K562 (cell line): ENCODE results near the gene CCDC27. TPM values are rescaled to one million over a fixed set of nuclear protein-coding genes. Genes with fewer than 3 reads are reported as not detected.

Source experiments
- BRCA1 ChIP-seq, 2 experiments: fragments of 450-650 bp in 1 of 2; sonication (generic) in 1 of 2; formaldehyde crosslinking in 1 of 2; IDR thresholded peaks; 2 replicates each; pipeline versions ENCODE4 v1.5.0 to v1.6.1; 2017 to 2020; ENCODE audit warnings: mild to moderate bottlenecking in 1 of 2, missing genetic modification reagents in 1 of 2
- COPS2 ChIP-seq: fragments of 450-650 bp; conservative IDR thresholded peaks from 2 replicates; pipeline ENCODE4 v1.6.1; 2016; ENCODE audit warnings: mild to moderate bottlenecking, moderate library complexity
- FOXP1 ChIP-seq: sonication (generic); formaldehyde crosslinking; IDR thresholded peaks from 2 replicates; pipeline ENCODE4 v1.8.0; 2022; ENCODE audit warnings: mild to moderate bottlenecking, missing genetic modification reagents
- HSF4 ChIP-seq: fragments of 250-450 bp; sonication (Bioruptor Pico); IDR thresholded peaks from 2 replicates; pipeline ENCODE4 v2.1.2; 2022; ENCODE audit warnings: mild to moderate bottlenecking, moderate library complexity, borderline replicate concordance
- NUFIP1 ChIP-seq: fragments of 450-650 bp; IDR thresholded peaks from 2 replicates; pipeline ENCODE4 v1.6.1; 2018; ENCODE audit not compliant: partially characterized antibody
- ZBTB49 ChIP-seq: sonication (generic); formaldehyde crosslinking; IDR thresholded peaks from 2 replicates; pipeline ENCODE4 v1.8.0; 2022; ENCODE audit warnings: missing genetic modification reagents, mild to moderate bottlenecking, borderline replicate concordance
- ZFP30 ChIP-seq: fragments of 250-450 bp; sonication (Bioruptor Pico); IDR thresholded peaks from 2 replicates; pipeline ENCODE4 v1.8.0; 2022; ENCODE audit warnings: moderate library complexity, mild to moderate bottlenecking, inconsistent platforms, borderline replicate concordance
- ZNF143 ChIP-seq: sonication (generic); formaldehyde crosslinking; IDR thresholded peaks from 2 replicates; pipeline ENCODE4 v1.9.0; 2022; ENCODE audit warnings: mild to moderate bottlenecking, missing genetic modification reagents
- ZNF583 ChIP-seq: fragments of 250-450 bp; sonication (Bioruptor Pico); IDR thresholded peaks from 2 replicates; pipeline ENCODE4 v1.4.0; 2020
- polyA plus RNA-seq, 8 experiments: library from polyadenylated mRNA; depleted of rRNA in 4 of 8; stranded (reverse) in 5 of 8; unstranded in 3 of 8; fragments of >200 nt; fragmentation: Nextera tagmentation in 2 of 8; fragmentation: Illumina TruSeq in 1 of 8; extraction: Ambion mirVana in 2 of 8; extraction: Trizol in 1 of 8; gene quantifications; 2 replicates each; pipeline versions ENCODE4 v1.2.1 to v1.2.3, GENCODE V29; 2011 to 2014; ENCODE audit warnings: inconsistent platforms in 1 of 8, missing spikeins in 1 of 8
- total RNA-seq, 7 experiments: library from RNA; depleted of rRNA in 6 of 7; stranded (reverse); fragments of >200 nt in 6 of 7; fragmentation: Illumina TruSeq in 2 of 7; extraction: Trizol in 2 of 7; gene quantifications; 2 replicates each; pipeline versions ENCODE4 v1.2.1 to v1.2.3, GENCODE V29; 2011 to 2021; ENCODE audit warnings: low replicate concordance in 1 of 7
- TF ChIP-seq, protein P1 (sequence below): IDR thresholded peaks from 2 replicates; pipeline ENCODE4 v1.6.1; 2016; ENCODE audit warnings: missing genetic modification characterization, missing compliant biosample characterization
- TF ChIP-seq, protein P2 (sequence below), 2 experiments: fragments of 450-650 bp in 1 of 2; sonication (generic) in 1 of 2; formaldehyde crosslinking in 1 of 2; IDR thresholded peaks; 2 replicates each; pipeline versions ENCODE4 v1.7.1 to v1.9.0; 2016 to 2022; ENCODE audit warnings: inconsistent platforms in 1 of 2, mild to moderate bottlenecking in 1 of 2, missing genetic modification reagents in 1 of 2
- TF ChIP-seq, protein P3 (sequence below): sonication (generic); formaldehyde crosslinking; IDR thresholded peaks from 2 replicates; pipeline ENCODE4 v1.5.0; 2020; ENCODE audit warnings: missing genetic modification reagents

CCDC27 gene
- total and polyA plus RNA-seq, 9 of the 15 experiments (the other 6 are each of a cell fraction or from before 2014, with no cell fraction given) = 0.01 to 0.04 TPM; not detected in 7

- TF ChIP-seq ZBTB49 (0 out of 2 replicates have a peak, but pooled peaks have one; percentile 81), ZFP30 (CRISPR knock-in tag) (no peak), ZNF583 (CRISPR knock-in tag) (peak; percentile 77; the same call in 1 of the 2 replicates), BRCA1 (IDR thresholded peaks at IDR 0.05) (no peak), BRCA1 (CRISPR knock-in tag; IDR thresholded peaks at IDR 0.05) (no peak), FOXP1 (CRISPR knock-in tag) (peak; percentile 91; the same call in 1 of the 2 replicates), HSF4 (peak; percentile 77), NUFIP1 (no peak), ZNF143 (CRISPR knock-in tag) (no peak), COPS2 (no peak)
- TF ChIP-seq, protein P1, sequence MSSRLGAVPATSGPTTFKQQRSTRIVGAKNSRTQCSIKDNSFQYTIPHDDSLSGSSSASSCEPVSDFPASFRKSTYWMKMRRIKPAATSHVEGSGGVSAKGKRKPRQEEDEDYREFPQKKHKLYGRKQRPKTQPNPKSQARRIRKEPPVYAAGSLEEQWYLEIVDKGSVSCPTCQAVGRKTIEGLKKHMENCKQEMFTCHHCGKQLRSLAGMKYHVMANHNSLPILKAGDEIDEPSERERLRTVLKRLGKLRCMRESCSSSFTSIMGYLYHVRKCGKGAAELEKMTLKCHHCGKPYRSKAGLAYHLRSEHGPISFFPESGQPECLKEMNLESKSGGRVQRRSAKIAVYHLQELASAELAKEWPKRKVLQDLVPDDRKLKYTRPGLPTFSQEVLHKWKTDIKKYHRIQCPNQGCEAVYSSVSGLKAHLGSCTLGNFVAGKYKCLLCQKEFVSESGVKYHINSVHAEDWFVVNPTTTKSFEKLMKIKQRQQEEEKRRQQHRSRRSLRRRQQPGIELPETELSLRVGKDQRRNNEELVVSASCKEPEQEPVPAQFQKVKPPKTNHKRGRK = no peak
- TF ChIP-seq, protein P2, sequence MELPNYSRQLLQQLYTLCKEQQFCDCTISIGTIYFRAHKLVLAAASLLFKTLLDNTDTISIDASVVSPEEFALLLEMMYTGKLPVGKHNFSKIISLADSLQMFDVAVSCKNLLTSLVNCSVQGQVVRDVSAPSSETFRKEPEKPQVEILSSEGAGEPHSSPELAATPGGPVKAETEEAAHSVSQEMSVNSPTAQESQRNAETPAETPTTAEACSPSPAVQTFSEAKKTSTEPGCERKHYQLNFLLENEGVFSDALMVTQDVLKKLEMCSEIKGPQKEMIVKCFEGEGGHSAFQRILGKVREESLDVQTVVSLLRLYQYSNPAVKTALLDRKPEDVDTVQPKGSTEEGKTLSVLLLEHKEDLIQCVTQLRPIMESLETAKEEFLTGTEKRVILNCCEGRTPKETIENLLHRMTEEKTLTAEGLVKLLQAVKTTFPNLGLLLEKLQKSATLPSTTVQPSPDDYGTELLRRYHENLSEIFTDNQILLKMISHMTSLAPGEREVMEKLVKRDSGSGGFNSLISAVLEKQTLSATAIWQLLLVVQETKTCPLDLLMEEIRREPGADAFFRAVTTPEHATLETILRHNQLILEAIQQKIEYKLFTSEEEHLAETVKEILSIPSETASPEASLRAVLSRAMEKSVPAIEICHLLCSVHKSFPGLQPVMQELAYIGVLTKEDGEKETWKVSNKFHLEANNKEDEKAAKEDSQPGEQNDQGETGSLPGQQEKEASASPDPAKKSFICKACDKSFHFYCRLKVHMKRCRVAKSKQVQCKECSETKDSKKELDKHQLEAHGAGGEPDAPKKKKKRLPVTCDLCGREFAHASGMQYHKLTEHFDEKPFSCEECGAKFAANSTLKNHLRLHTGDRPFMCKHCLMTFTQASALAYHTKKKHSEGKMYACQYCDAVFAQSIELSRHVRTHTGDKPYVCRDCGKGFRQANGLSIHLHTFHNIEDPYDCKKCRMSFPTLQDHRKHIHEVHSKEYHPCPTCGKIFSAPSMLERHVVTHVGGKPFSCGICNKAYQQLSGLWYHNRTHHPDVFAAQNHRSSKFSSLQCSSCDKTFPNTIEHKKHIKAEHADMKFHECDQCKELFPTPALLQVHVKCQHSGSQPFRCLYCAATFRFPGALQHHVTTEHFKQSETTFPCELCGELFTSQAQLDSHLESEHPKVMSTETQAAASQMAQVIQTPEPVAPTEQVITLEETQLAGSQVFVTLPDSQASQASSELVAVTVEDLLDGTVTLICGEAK (IDR thresholded peaks at IDR 0.05) = 0 out of 2 replicates have a peak, but pooled peaks have one; percentile 29
- TF ChIP-seq, protein P2 (CRISPR knock-in tag; IDR thresholded peaks at IDR 0.05) = no peak
- TF ChIP-seq, protein P3, sequence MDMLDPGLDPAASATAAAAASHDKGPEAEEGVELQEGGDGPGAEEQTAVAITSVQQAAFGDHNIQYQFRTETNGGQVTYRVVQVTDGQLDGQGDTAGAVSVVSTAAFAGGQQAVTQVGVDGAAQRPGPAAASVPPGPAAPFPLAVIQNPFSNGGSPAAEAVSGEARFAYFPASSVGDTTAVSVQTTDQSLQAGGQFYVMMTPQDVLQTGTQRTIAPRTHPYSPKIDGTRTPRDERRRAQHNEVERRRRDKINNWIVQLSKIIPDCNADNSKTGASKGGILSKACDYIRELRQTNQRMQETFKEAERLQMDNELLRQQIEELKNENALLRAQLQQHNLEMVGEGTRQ (CRISPR knock-in tag) = peak; percentile 45; the same call in 1 of the 2 replicates
Measured at GRCh38 chr1:3775490-3776230, 23.4 kb downstream of the CCDC27 start (continued).
